ENCODE measurements around the gene ADISSP. TPM values are rescaled to one million over a fixed set of nuclear protein-coding genes. Genes with fewer than 3 reads are reported as not detected.

Gene ADISSP
- total RNA-seq, 3 donors from 2014 or later (not counting 1 experiment from before 2014, with no cell fraction given): 10.1 to 13.5 (median 12.3) TPM

GRCh38 chr20:3763671-3764601 lies 3.6 kb downstream of the ADISSP start:
- Histone ChIP-seq H3K36me3 (ENCODE audit: control insufficient read depth, insufficient read depth, low read length) (no peaks in the 10 kb centered on the region), H3K27ac (ENCODE audit: low read length) (no peak overlapping the region), H3K4me3 (ENCODE audit: low read length) (no peak overlapping the region), H3K9me3 (ENCODE audit: control insufficient read depth, insufficient read depth, low read length) (no peaks in the 10 kb centered on the region), H3K27me3 (ENCODE audit: control insufficient read depth, insufficient read depth, low read length) (no peaks in the 10 kb centered on the region), H3K4me1 (ENCODE audit: control insufficient read depth, insufficient read depth, low read length) (peaks cover 42% of the 10 kb centered on the region)
- intact Hi-C loops (cut with micrococcal nuclease): no loop called here
- no peaks in the 10 kb centered on the region for H3K27me3 Mint-ChIP-seq (ENCODE audit: low read depth in 2 of 2)
- peaks cover 5 to 30% of the 10 kb centered on the region in 2 donors for H3K4me1 Mint-ChIP-seq
- no peak overlapping the region for H3K27ac Mint-ChIP-seq
- ATAC-seq (no peak), DNase-seq (no peak)
- no peaks in the 10 kb centered on the region for H3K36me3 Mint-ChIP-seq
- 93% methylated on average over 8 of the region's 8 CpGs for WGBS (ENCODE audit: insufficient coverage)
- TF ChIP-seq CTCF (IDR thresholded peaks at IDR 0.05): no peak
- no peaks in the 10 kb centered on the region for H3K9me3 Mint-ChIP-seq
- no peak overlapping the region for H3K4me3 Mint-ChIP-seq

GRCh38 chr20:3760655-3761348 lies 6.8 kb downstream of the ADISSP start:
- intact Hi-C loops (cut with micrococcal nuclease): no loop called here
- Mint-ChIP-seq H3K4me3 (no peak overlapping the region), H3K27me3 (ENCODE audit: low read depth in 2 of 2) (no peaks in the 10 kb centered on the region), H3K27ac (no peak overlapping the region), H3K4me1 (peaks cover 0 to 11% of the 10 kb centered on the region in 2 donors), H3K36me3 (no peaks in the 10 kb centered on the region), H3K9me3 (no peaks in the 10 kb centered on the region)
- Histone ChIP-seq H3K9me3 (ENCODE audit: control insufficient read depth, insufficient read depth, low read length) (no peaks in the 10 kb centered on the region), H3K36me3 (ENCODE audit: control insufficient read depth, insufficient read depth, low read length) (no peaks in the 10 kb centered on the region), H3K4me3 (ENCODE audit: low read length) (no peak overlapping the region), H3K4me1 (ENCODE audit: control insufficient read depth, insufficient read depth, low read length) (peaks cover 17% of the 10 kb centered on the region), H3K27ac (ENCODE audit: low read length) (no peak overlapping the region), H3K27me3 (ENCODE audit: control insufficient read depth, insufficient read depth, low read length) (no peaks in the 10 kb centered on the region)
- TF ChIP-seq CTCF (IDR thresholded peaks at IDR 0.05): no peak
- ATAC-seq: no peak
- no peak for DNase-seq
- WGBS (ENCODE audit: insufficient coverage): 72% methylated on average over 9 of the region's 10 CpGs

- Histone ChIP-seq H3K36me3 (ENCODE audit: control insufficient read depth, insufficient read depth, low read length) (no peaks in the 10 kb centered on the region), H3K9me3 (ENCODE audit: control insufficient read depth, insufficient read depth, low read length) (no peaks in the 10 kb centered on the region), H3K4me1 (ENCODE audit: control insufficient read depth, insufficient read depth, low read length) (peaks cover 12% of the 10 kb centered on the region), H3K27ac (ENCODE audit: low read length) (no peak overlapping the region), H3K4me3 (ENCODE audit: low read length) (no peak overlapping the region), H3K27me3 (ENCODE audit: control insufficient read depth, insufficient read depth, low read length) (no peaks in the 10 kb centered on the region)
- 95% methylated on average over 11 of the region's 11 CpGs for WGBS (ENCODE audit: insufficient coverage)
- DNase-seq (no peak), ATAC-seq (no peak)
- no peaks in the 10 kb centered on the region for H3K36me3 Mint-ChIP-seq
- intact Hi-C loops (cut with micrococcal nuclease): no loop called here
- H3K4me1 Mint-ChIP-seq: peaks cover 0 to 2% of the 10 kb centered on the region in 2 donors
- no peaks in the 10 kb centered on the region for H3K9me3 Mint-ChIP-seq
- no peak for TF ChIP-seq CTCF (IDR thresholded peaks at IDR 0.05)
- no peak overlapping the region for H3K27ac Mint-ChIP-seq
- H3K27me3 Mint-ChIP-seq (ENCODE audit: low read depth in 2 of 2): no peaks in the 10 kb centered on the region
- H3K4me3 Mint-ChIP-seq: no peak overlapping the region
These were observed 7.7 kb downstream of the ADISSP start for GRCh38 chr20:3759884-3760283.

All from natural killer cell (primary cell).